ENCODE measurements around the gene RGS18.

Gene RGS18, protein sequence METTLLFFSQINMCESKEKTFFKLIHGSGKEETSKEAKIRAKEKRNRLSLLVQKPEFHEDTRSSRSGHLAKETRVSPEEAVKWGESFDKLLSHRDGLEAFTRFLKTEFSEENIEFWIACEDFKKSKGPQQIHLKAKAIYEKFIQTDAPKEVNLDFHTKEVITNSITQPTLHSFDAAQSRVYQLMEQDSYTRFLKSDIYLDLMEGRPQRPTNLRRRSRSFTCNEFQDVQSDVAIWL
- long read RNA-seq, transcript RGS18-201 (5 exons, 2,150 nt), result major isoform, 43 of 52 reads
- long read RNA-seq, partial matches to known transcripts, result 2 of 52 reads
- long read RNA-seq, other reads (novel, unspliced or antisense), result 6 of 52 reads

DNA sequence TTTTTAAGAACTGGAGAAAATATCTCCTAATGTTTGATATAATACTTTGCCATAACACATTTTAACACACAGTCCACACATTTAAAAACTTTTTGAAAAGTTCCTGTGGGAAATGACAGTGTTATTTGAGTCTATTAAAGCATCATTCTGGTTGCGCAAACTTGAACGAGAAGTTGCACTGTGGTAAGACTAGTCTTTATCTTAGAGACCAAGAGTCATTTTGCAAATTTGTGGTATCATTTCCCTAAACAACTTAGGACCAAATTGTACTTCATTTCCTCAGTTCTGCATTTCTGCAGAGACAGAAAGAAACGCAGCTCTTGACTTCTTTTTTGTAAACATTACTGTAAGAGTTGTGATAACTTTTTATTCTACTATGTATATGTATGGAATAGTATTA, at the start of gene RGS18:
TSS of gene RGS18 (plus strand) at position 282 of the 400 bp plus-strand sequence. CDS start 176 bp downstream, outside the sequence.
- peak; percentile 78 to 88 for DNase-seq (ENCODE audit: low read depth in 1 of 2, low spot score in 1 of 2)
- H3K27me3 ChIP-seq (ENCODE audit: insufficient read depth, poor library complexity, severe bottlenecking), result no peaks in the 10 kb centered on the region
- 0 out of 2 replicates have a peak, but pooled peaks have one; percentile 40 for TF ChIP-seq GABPA (IDR thresholded peaks at IDR 0.05; ENCODE audit: low read depth)
- TF ChIP-seq, protein P1, sequence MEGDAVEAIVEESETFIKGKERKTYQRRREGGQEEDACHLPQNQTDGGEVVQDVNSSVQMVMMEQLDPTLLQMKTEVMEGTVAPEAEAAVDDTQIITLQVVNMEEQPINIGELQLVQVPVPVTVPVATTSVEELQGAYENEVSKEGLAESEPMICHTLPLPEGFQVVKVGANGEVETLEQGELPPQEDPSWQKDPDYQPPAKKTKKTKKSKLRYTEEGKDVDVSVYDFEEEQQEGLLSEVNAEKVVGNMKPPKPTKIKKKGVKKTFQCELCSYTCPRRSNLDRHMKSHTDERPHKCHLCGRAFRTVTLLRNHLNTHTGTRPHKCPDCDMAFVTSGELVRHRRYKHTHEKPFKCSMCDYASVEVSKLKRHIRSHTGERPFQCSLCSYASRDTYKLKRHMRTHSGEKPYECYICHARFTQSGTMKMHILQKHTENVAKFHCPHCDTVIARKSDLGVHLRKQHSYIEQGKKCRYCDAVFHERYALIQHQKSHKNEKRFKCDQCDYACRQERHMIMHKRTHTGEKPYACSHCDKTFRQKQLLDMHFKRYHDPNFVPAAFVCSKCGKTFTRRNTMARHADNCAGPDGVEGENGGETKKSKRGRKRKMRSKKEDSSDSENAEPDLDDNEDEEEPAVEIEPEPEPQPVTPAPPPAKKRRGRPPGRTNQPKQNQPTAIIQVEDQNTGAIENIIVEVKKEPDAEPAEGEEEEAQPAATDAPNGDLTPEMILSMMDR (IDR thresholded peaks at IDR 0.05; ENCODE audit: insufficient read depth, low read length), result no peak
- TF ChIP-seq, protein P2, sequence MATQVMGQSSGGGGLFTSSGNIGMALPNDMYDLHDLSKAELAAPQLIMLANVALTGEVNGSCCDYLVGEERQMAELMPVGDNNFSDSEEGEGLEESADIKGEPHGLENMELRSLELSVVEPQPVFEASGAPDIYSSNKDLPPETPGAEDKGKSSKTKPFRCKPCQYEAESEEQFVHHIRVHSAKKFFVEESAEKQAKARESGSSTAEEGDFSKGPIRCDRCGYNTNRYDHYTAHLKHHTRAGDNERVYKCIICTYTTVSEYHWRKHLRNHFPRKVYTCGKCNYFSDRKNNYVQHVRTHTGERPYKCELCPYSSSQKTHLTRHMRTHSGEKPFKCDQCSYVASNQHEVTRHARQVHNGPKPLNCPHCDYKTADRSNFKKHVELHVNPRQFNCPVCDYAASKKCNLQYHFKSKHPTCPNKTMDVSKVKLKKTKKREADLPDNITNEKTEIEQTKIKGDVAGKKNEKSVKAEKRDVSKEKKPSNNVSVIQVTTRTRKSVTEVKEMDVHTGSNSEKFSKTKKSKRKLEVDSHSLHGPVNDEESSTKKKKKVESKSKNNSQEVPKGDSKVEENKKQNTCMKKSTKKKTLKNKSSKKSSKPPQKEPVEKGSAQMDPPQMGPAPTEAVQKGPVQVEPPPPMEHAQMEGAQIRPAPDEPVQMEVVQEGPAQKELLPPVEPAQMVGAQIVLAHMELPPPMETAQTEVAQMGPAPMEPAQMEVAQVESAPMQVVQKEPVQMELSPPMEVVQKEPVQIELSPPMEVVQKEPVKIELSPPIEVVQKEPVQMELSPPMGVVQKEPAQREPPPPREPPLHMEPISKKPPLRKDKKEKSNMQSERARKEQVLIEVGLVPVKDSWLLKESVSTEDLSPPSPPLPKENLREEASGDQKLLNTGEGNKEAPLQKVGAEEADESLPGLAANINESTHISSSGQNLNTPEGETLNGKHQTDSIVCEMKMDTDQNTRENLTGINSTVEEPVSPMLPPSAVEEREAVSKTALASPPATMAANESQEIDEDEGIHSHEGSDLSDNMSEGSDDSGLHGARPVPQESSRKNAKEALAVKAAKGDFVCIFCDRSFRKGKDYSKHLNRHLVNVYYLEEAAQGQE (IDR thresholded peaks at IDR 0.05; ENCODE audit: insufficient replicate concordance, low read depth), result peak; percentile 16
- TF ChIP-seq SPI1 (IDR thresholded peaks at IDR 0.05; ENCODE audit: borderline replicate concordance, low read depth), result peak; percentile 88
- TF ChIP-seq POLR2AphosphoS5 (IDR thresholded peaks at IDR 0.05; ENCODE audit: low read depth), result peak; percentile 63; the same call in 1 of the 2 replicates
- H3K27ac ChIP-seq (replicated peaks), result peak within 1 kb of the TSS; percentile 94
- H3K4me3 ChIP-seq (replicated peaks; ENCODE audit: insufficient read depth, low read length), result peak within 1 kb of the TSS; percentile 50

DNA sequence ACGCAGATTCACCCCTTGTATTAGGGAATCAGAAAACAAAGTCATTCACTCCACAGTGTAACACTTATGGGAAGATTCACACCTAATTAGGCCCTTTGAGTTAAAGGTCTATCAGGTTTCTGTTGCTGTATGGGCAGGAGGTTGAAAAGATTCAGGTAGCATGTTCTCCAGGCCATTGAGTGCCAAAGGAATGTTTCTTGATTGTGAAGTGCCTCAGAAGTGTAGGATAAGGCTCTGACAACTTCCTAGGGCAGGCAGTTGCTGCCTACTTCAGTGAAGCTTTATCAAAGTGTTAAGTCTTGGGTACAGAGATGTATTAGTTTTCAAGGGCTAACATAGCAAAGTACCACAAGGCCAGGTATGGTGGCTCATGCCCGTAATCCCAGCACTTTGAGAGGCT, 48.7 kb upstream of the RGS18 start:
- Histone ChIP-seq H3K4me3 (replicated peaks; ENCODE audit: insufficient read depth, low read length) (no peak overlapping the region), H3K27ac (replicated peaks) (no peak overlapping the region), H3K27me3 (ENCODE audit: insufficient read depth, poor library complexity, severe bottlenecking) (no peaks in the 10 kb centered on the region)
- no peak for TF ChIP-seq GABPA (IDR thresholded peaks at IDR 0.05; ENCODE audit: low read depth)
- no peak for TF ChIP-seq POLR2AphosphoS5 (IDR thresholded peaks at IDR 0.05; ENCODE audit: low read depth)
- TF ChIP-seq, protein P1 (IDR thresholded peaks at IDR 0.05; ENCODE audit: insufficient read depth, low read length), result no peak
- no peak for TF ChIP-seq SPI1 (IDR thresholded peaks at IDR 0.05; ENCODE audit: borderline replicate concordance, low read depth)
- TF ChIP-seq, protein P2 (IDR thresholded peaks at IDR 0.05; ENCODE audit: insufficient replicate concordance, low read depth), result no peak
- no peak for DNase-seq (ENCODE audit: low read depth in 1 of 2, low spot score in 1 of 2)

DNA sequence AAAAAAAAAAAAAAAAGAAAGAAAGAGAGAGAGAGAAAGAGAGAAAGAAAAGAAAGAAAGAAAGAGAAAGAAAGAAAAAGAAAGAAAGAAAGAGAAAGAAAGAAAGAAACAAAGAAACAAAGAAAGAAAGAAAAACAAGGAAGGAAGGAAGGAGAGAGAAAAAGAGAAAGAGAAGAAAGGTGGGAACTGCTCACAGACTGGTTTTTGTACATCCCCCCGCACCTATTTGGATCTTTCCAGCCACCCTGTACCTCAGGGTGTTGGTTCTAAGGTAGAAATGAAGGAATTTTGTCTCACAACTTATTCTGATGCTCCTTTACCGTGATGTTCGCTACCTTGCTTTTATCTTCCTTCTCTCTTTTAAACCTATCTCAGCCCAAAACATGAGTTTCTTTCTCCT, 43.3 kb upstream of the RGS18 start:
- Histone ChIP-seq H3K27me3 (ENCODE audit: insufficient read depth, poor library complexity, severe bottlenecking) (no peaks in the 10 kb centered on the region), H3K27ac (replicated peaks) (no peak overlapping the region), H3K4me3 (replicated peaks; ENCODE audit: insufficient read depth, low read length) (no peak overlapping the region)
- TF ChIP-seq, protein P2 (IDR thresholded peaks at IDR 0.05; ENCODE audit: insufficient replicate concordance, low read depth), result no peak
- TF ChIP-seq GABPA (IDR thresholded peaks at IDR 0.05; ENCODE audit: low read depth) (no peak), POLR2AphosphoS5 (IDR thresholded peaks at IDR 0.05; ENCODE audit: low read depth) (no peak), SPI1 (IDR thresholded peaks at IDR 0.05; ENCODE audit: borderline replicate concordance, low read depth) (no peak)
- TF ChIP-seq, protein P1 (IDR thresholded peaks at IDR 0.05; ENCODE audit: insufficient read depth, low read length), result no peak
- DNase-seq (ENCODE audit: low read depth in 1 of 2, low spot score in 1 of 2), result no peak

Data from HL-60 (cell line).